GM23248 (cell line): Measurements from ENCODE around the gene CLDN22. TPM values are rescaled to one million over a fixed set of nuclear protein-coding genes. Genes with fewer than 3 reads are reported as not detected.
A peak's percentile ranks its signal among the peaks of the same experiment; 100 is the strongest.

Experiments used
- DNase-seq: peaks from one replicate; pipeline ENCODE4 v3.0.0-alpha.2; 2015
- H2AFZ ChIP-seq: fragments of 200-600 bp; sonication (generic); 2 replicates; pipeline ENCODE4 v1.6.1; 2016; ENCODE audit warnings: antibody characterized with exemption
- H3F3A ChIP-seq: fragments of 200-600 bp; sonication (generic); 2 replicates; pipeline ENCODE4 v1.6.1; 2016; ENCODE audit warnings: mild to moderate bottlenecking, antibody characterized with exemption, mixed run types; ENCODE audit not compliant: insufficient read depth
- H3K27ac ChIP-seq: fragments of 200-600 bp; sonication (generic); 2 replicates; pipeline ENCODE4 v1.5.1; 2016; ENCODE audit warnings: mild to moderate bottlenecking
- H3K27me3 ChIP-seq: fragments of 200-600 bp; sonication (generic); replicated peaks from 2 replicates; pipeline ENCODE4 v1.6.1; 2016; ENCODE audit warnings: mild to moderate bottlenecking; ENCODE audit not compliant: insufficient read depth
- H3K36me3 ChIP-seq: fragments of 200-600 bp; sonication (generic); 2 replicates; pipeline ENCODE4 v1.6.1; 2016; ENCODE audit warnings: low read depth, mild to moderate bottlenecking
- H3K4me1 ChIP-seq: fragments of 200-600 bp; sonication (generic); 2 replicates; pipeline ENCODE4 v1.6.1; 2016; ENCODE audit warnings: mild to moderate bottlenecking; ENCODE audit not compliant: insufficient read depth
- H3K4me2 ChIP-seq: fragments of 200-600 bp; sonication (generic); one replicate; pipeline ENCODE4 v1.6.1; 2016; ENCODE audit warnings: mild to moderate bottlenecking; ENCODE audit not compliant: unreplicated experiment
- H3K4me3 ChIP-seq: fragments of 200-600 bp; sonication (generic); 2 replicates; pipeline ENCODE4 v1.5.1; 2016; ENCODE audit warnings: mild to moderate bottlenecking
- H3K79me2 ChIP-seq: fragments of 200-600 bp; sonication (generic); 2 replicates; pipeline ENCODE4 v1.6.1; 2016; ENCODE audit warnings: mild to moderate bottlenecking; ENCODE audit not compliant: insufficient read depth
- H3K9ac ChIP-seq: fragments of 200-600 bp; sonication (generic); 2 replicates; pipeline ENCODE4 v1.6.1; 2016; ENCODE audit warnings: mild to moderate bottlenecking
- H3K9me2 ChIP-seq: fragments of 200-600 bp; sonication (generic); 2 replicates; pipeline ENCODE4 v1.6.1; 2016; ENCODE audit warnings: mixed run types, mild to moderate bottlenecking, moderate library complexity; ENCODE audit not compliant: insufficient read depth
- H3K9me3 ChIP-seq: fragments of 200-600 bp; sonication (generic); one replicate; pipeline ENCODE4 v1.6.1; 2017; ENCODE audit warnings: low read depth
- H4K20me1 ChIP-seq: fragments of 200-600 bp; sonication (generic); 2 replicates; pipeline ENCODE4 v1.6.0; 2016; ENCODE audit not compliant: insufficient read depth
- EZH2 ChIP-seq: fragments of 200-600 bp; sonication (generic); IDR thresholded peaks from 2 replicates; pipeline ENCODE4 v1.6.1; 2018; ENCODE audit warnings: antibody characterized with exemption, mild to moderate bottlenecking; ENCODE audit not compliant: insufficient read depth, poor library complexity, severe bottlenecking
- EZH2phosphoT487 ChIP-seq: fragments of 200-600 bp; sonication (generic); IDR thresholded peaks from 2 replicates; pipeline ENCODE4 v1.6.1; 2018; ENCODE audit warnings: antibody characterized with exemption, moderate library complexity, mild to moderate bottlenecking, low read depth; ENCODE audit not compliant: insufficient read depth
- WGBS, 2 experiments: methylation state at CpG; one replicate each; pipeline ENCODE4 v1.1.6; 2015 to 2017; ENCODE audit warnings: low lambda C conversion rate in 2 of 2, low coverage in 1 of 2; ENCODE audit errors: missing lambda C conversion rate in 2 of 2; 5-methylcytosine and 5-hydroxymethylcytosine counted together
- in situ Hi-C: fragments of 300-500 bp; cut with MboI; formaldehyde crosslinking; loops from 2 replicates; pipeline ENCODE4 v1.15.0; 2020
- polyA plus RNA-seq: library from polyadenylated mRNA; unstranded; fragments of >200 nt; fragmentation: Nextera tagmentation; extraction: Ambion mirVana; gene quantifications from 2 replicates; pipeline ENCODE4 v1.2.1, GENCODE V29; 2016
- total RNA-seq: library from RNA; depleted of rRNA; stranded (reverse); fragments of >200 nt; shearing (Covaris generic); gene quantifications from 2 replicates; pipeline ENCODE4 v1.2.3, GENCODE V29; 2014

Gene CLDN22
- total and polyA plus RNA-seq, 2 experiments from 2014 or later = not detected

- Histone ChIP-seq H3K9me2 (no peaks in the 10 kb centered on the region), H2AFZ (no peak overlapping the region), H4K20me1 (no peaks in the 10 kb centered on the region), H3K27me3 (no peaks in the 10 kb centered on the region), H3K27ac (no peak overlapping the region), H3K4me1 (no peaks in the 10 kb centered on the region), H3K9ac (no peak overlapping the region), H3F3A (peaks cover 7% of the 10 kb centered on the region), H3K4me3 (no peak overlapping the region), H3K4me2 (no peak overlapping the region), H3K36me3 (peaks cover 74% of the 10 kb centered on the region), H3K79me2 (no peaks in the 10 kb centered on the region), H3K9me3 (no peaks in the 10 kb centered on the region)
- no peak for TF ChIP-seq EZH2phosphoT487
- no peak for TF ChIP-seq EZH2
- 98% methylated on average over 4 of the region's 4 CpGs for WGBS, 2 experiments
- in situ Hi-C loops = no loop called here
- no peak for DNase-seq
These were observed 16.0 kb downstream of the CLDN22 start for GRCh38 chr4:183304067-183304466.

- peaks cover 6% of the 10 kb centered on the region for H3F3A ChIP-seq
- H3K4me2 ChIP-seq = no peak overlapping the region
- no peak for DNase-seq
- H3K36me3 ChIP-seq = peaks cover 68% of the 10 kb centered on the region
- H3K4me3 ChIP-seq = no peak overlapping the region
- TF ChIP-seq EZH2phosphoT487 (no peak), EZH2 (no peak)
- no peaks in the 10 kb centered on the region for H4K20me1 ChIP-seq
- H3K9me3 ChIP-seq = no peaks in the 10 kb centered on the region
- H3K9me2 ChIP-seq = no peaks in the 10 kb centered on the region
- no peak overlapping the region for H2AFZ ChIP-seq
- 87% methylated on average over 4 of the region's 4 CpGs for WGBS, 2 experiments
- no peaks in the 10 kb centered on the region for H3K79me2 ChIP-seq
- no peaks in the 10 kb centered on the region for H3K27me3 ChIP-seq
- no peak overlapping the region for H3K9ac ChIP-seq
- H3K27ac ChIP-seq = no peak overlapping the region
- in situ Hi-C loops = no loop called here
- H3K4me1 ChIP-seq = no peaks in the 10 kb centered on the region
These were observed 16.8 kb downstream of the CLDN22 start for GRCh38 chr4:183303301-183303700.

GRCh38 chr4:183300655-183301054 lies 19.4 kb downstream of the CLDN22 start:
- Histone ChIP-seq H3F3A (no peaks in the 10 kb centered on the region; the same call in 1 of the 2 replicates), H3K4me2 (no peak overlapping the region), H3K9me3 (no peaks in the 10 kb centered on the region), H3K27me3 (no peaks in the 10 kb centered on the region), H3K27ac (no peak overlapping the region), H3K4me1 (no peaks in the 10 kb centered on the region), H3K9me2 (no peaks in the 10 kb centered on the region), H3K36me3 (peaks cover 55% of the 10 kb centered on the region), H2AFZ (no peak overlapping the region), H3K4me3 (no peak overlapping the region), H3K79me2 (0 out of 2 replicates have a peak, but pooled peaks cover under 1% of the 10 kb centered on the region), H3K9ac (no peak overlapping the region), H4K20me1 (no peaks in the 10 kb centered on the region)
- in situ Hi-C loops = no loop called here
- 96 to 97% methylated on average over 5 of the region's 5 CpGs for WGBS, 2 experiments
- no peak for DNase-seq
- TF ChIP-seq EZH2phosphoT487 = no peak
- no peak for TF ChIP-seq EZH2

GRCh38 chr4:183300070-183300469 lies 20.0 kb downstream of the CLDN22 start:
- no peaks in the 10 kb centered on the region for H4K20me1 ChIP-seq
- DNase-seq = peak; percentile 15
- H3K4me3 ChIP-seq = no peak overlapping the region
- H3K9me3 ChIP-seq = no peaks in the 10 kb centered on the region
- H3K4me1 ChIP-seq = no peaks in the 10 kb centered on the region
- no peak overlapping the region for H3K9ac ChIP-seq
- 0 out of 2 replicates have a peak, but pooled peaks cover 6% of the 10 kb centered on the region for H3K79me2 ChIP-seq
- H3K27ac ChIP-seq = no peak overlapping the region
- in situ Hi-C loops = no loop called here
- no peak overlapping the region for H3K4me2 ChIP-seq
- H3K27me3 ChIP-seq = no peaks in the 10 kb centered on the region
- H2AFZ ChIP-seq = no peak overlapping the region
- peaks cover 55% of the 10 kb centered on the region for H3K36me3 ChIP-seq
- H3K9me2 ChIP-seq = no peaks in the 10 kb centered on the region
- TF ChIP-seq EZH2phosphoT487 (no peak), EZH2 (no peak)
- 64 to 67% methylated on average over 6 of the region's 6 CpGs for WGBS, 2 experiments
- no peaks in the 10 kb centered on the region for H3F3A ChIP-seq

GRCh38 chr4:183299464-183299863 lies 20.6 kb downstream of the CLDN22 start:
- no peaks in the 10 kb centered on the region for H3K9me3 ChIP-seq
- H2AFZ ChIP-seq = no peak overlapping the region
- no peaks in the 10 kb centered on the region for H3K4me1 ChIP-seq
- H3K79me2 ChIP-seq = 0 out of 2 replicates have a peak, but pooled peaks cover 6% of the 10 kb centered on the region
- TF ChIP-seq EZH2 (no peak), EZH2phosphoT487 (no peak)
- 0 out of 2 replicates have a peak, but pooled peaks cover 3% of the 10 kb centered on the region for H3F3A ChIP-seq
- WGBS, 2 experiments = 97 to 98% methylated on average over 2 of the region's 2 CpGs
- H3K4me2 ChIP-seq = no peak overlapping the region
- H4K20me1 ChIP-seq = 0 out of 2 replicates have a peak, but pooled peaks cover 4% of the 10 kb centered on the region
- H3K27ac ChIP-seq = no peak overlapping the region
- H3K4me3 ChIP-seq = no peak overlapping the region
- no peaks in the 10 kb centered on the region for H3K9me2 ChIP-seq
- no peak for DNase-seq
- H3K27me3 ChIP-seq = no peaks in the 10 kb centered on the region
- in situ Hi-C loops = no loop called here
- peaks cover 56% of the 10 kb centered on the region for H3K36me3 ChIP-seq
- H3K9ac ChIP-seq = no peak overlapping the region
